IMR-90 (cell line): Measurements from ENCODE around the gene SNCG. TPM values are rescaled to one million over a fixed set of nuclear protein-coding genes. Genes with fewer than 3 reads are reported as not detected.

Source experiments
- ATAC-seq: fragments of 200-7000 bp; cut with Tn5 transposase; 2 replicates; pipeline ENCODE4 v1.9.1; 2020; ENCODE audit warnings: low read depth, mild to moderate bottlenecking, moderate library complexity
- BruUV-seq: library from RNA; stranded (reverse); fragments of 400-500 nt; replicated peaks from 2 replicates; lab custom pipeline; 2021; lab: Mats Ljungman, UMichigan
- CTCF ChIA-PET: fragments of 300-600 bp; formaldehyde crosslinking; extraction: SDS; loops from one replicate; lab custom pipeline; 2021; ENCODE audit warnings: antibody characterized with exemption; lab: Yijun Ruan, JAX
- POLR2A ChIA-PET: fragments of 300-600 bp; sonication (Branson Sonifier 250); formaldehyde crosslinking; loops from one replicate; lab custom pipeline; 2022; ENCODE audit warnings: antibody characterized with exemption; ENCODE audit not compliant: unreplicated experiment; lab: Charles Lee
- DNase-seq: peaks from one replicate; pipeline ENCODE4 v3.0.0; 2013
- H2AFZ ChIP-seq: replicated peaks from 2 replicates; pipeline ENCODE3; 2013; ENCODE audit warnings: low read length, mild to moderate bottlenecking; ENCODE audit not compliant: poor library complexity
- H2AK5ac ChIP-seq: 2 replicates; pipeline ENCODE4 v1.6.1; 2013; ENCODE audit warnings: low read depth, low read length, inconsistent platforms
- H2AK9ac ChIP-seq: replicated peaks from 2 replicates; pipeline ENCODE3; 2013; ENCODE audit warnings: mild to moderate bottlenecking, low read depth, low read length, moderate library complexity; ENCODE audit not compliant: poor library complexity
- H2BK120ac ChIP-seq: 2 replicates; pipeline ENCODE4 v1.6.1; 2013; ENCODE audit warnings: low read depth, low read length, inconsistent platforms
- H2BK15ac ChIP-seq: 3 replicates; pipeline ENCODE4 v1.6.1; 2013; ENCODE audit warnings: low read depth, low read length, inconsistent platforms
- H2BK20ac ChIP-seq: 2 replicates; pipeline ENCODE4 v1.6.1; 2013; ENCODE audit warnings: low read depth, mild to moderate bottlenecking, inconsistent platforms, low read length, moderate library complexity
- H2BK5ac ChIP-seq: 2 replicates; pipeline ENCODE4 v1.6.1; 2013; ENCODE audit warnings: mild to moderate bottlenecking, low read depth, low read length, inconsistent platforms; ENCODE audit not compliant: poor library complexity, severe bottlenecking
- H3K14ac ChIP-seq: replicated peaks from 2 replicates; pipeline ENCODE4 v1.6.1; 2013; ENCODE audit warnings: low read depth, low read length, inconsistent platforms
- H3K18ac ChIP-seq: 2 replicates; pipeline ENCODE4 v1.6.1; 2013; ENCODE audit warnings: low read depth, low read length, control low read depth
- H3K23ac ChIP-seq: 2 replicates; pipeline ENCODE4 v1.6.1; 2013; ENCODE audit warnings: low read depth, low read length, inconsistent platforms
- H3K27ac ChIP-seq: 2 replicates; pipeline ENCODE4 v1.5.1; 2013; ENCODE audit warnings: mild to moderate bottlenecking, control low read depth, low read length; ENCODE audit not compliant: insufficient read depth
- H3K27me3 ChIP-seq: 2 replicates; pipeline ENCODE4 v1.6.1; 2013; ENCODE audit warnings: low read length; ENCODE audit not compliant: control insufficient read depth, insufficient read depth
- H3K36me3 ChIP-seq: 2 replicates; pipeline ENCODE4 v1.6.1; 2013; ENCODE audit warnings: low read length, mixed read lengths; ENCODE audit not compliant: control insufficient read depth, insufficient read depth
- H3K4ac ChIP-seq: 2 replicates; pipeline ENCODE4 v1.6.1; 2013; ENCODE audit warnings: low read depth, low read length, inconsistent platforms
- H3K4me1 ChIP-seq: 2 replicates; pipeline ENCODE4 v1.6.1; 2013; ENCODE audit warnings: low read length, mixed read lengths; ENCODE audit not compliant: control insufficient read depth, insufficient read depth
- H3K4me2 ChIP-seq: 2 replicates; pipeline ENCODE4 v1.6.1; 2013; ENCODE audit warnings: low read depth, mild to moderate bottlenecking, control low read depth, low read length, moderate library complexity
- H3K4me3 ChIP-seq: 2 replicates; pipeline ENCODE4 v1.5.1; 2013; ENCODE audit warnings: low read depth, mild to moderate bottlenecking, control low read depth, low read length, moderate library complexity; ENCODE audit not compliant: insufficient read depth
- H3K56ac ChIP-seq: 2 replicates; pipeline ENCODE4 v1.6.1; 2013; ENCODE audit warnings: low read length, inconsistent platforms; ENCODE audit not compliant: insufficient read depth; ENCODE audit errors: extremely low read depth
- H3K79me1 ChIP-seq, 2 experiments: 2 replicates each; pipeline ENCODE4 v1.6.1; 2013; ENCODE audit warnings: low read length in 2 of 2, inconsistent platforms in 1 of 2, low read depth in 1 of 2
- H3K9ac ChIP-seq: 2 replicates; pipeline ENCODE4 v1.6.1; 2013; ENCODE audit warnings: low read depth, low read length, control low read depth
- H3K9me1 ChIP-seq: 2 replicates; pipeline ENCODE4 v1.6.1; 2013; ENCODE audit warnings: low read length, inconsistent platforms; ENCODE audit not compliant: insufficient read depth
- H3K9me3 ChIP-seq: 2 replicates; pipeline ENCODE4 v1.6.1; 2013; ENCODE audit warnings: low read length; ENCODE audit not compliant: control insufficient read depth, insufficient read depth
- H4K20me1 ChIP-seq: 2 replicates; pipeline ENCODE4 v1.6.1; 2013; ENCODE audit warnings: low read length, inconsistent platforms; ENCODE audit not compliant: insufficient read depth
- H4K5ac ChIP-seq: 2 replicates; pipeline ENCODE4 v1.6.1; 2013; ENCODE audit warnings: mild to moderate bottlenecking, low read depth, low read length, control low read depth
- H4K8ac ChIP-seq, 2 experiments: 2 replicates each; pipeline ENCODE4 v1.6.1; 2013; ENCODE audit warnings: low read depth in 2 of 2, low read length in 2 of 2, control low read depth in 1 of 2, inconsistent platforms in 1 of 2
- H4K91ac ChIP-seq: 2 replicates; pipeline ENCODE4 v1.6.1; 2013; ENCODE audit warnings: low read depth, low read length, inconsistent platforms; ENCODE audit not compliant: insufficient read depth
- BHLHE40 ChIP-seq: fragments of 150-350 bp; IDR thresholded peaks from 2 replicates; pipeline ENCODE4 v1.6.1; 2016; ENCODE audit warnings: mild to moderate bottlenecking, low read depth, low read length
- ELK1 ChIP-seq: fragments of 150-350 bp; IDR thresholded peaks from 2 replicates; pipeline ENCODE4 v1.6.1; 2016; ENCODE audit warnings: low read depth, mild to moderate bottlenecking, low read length, moderate library complexity, borderline replicate concordance
- MAZ ChIP-seq: IDR thresholded peaks from 2 replicates; pipeline ENCODE4 v1.6.1; 2012; ENCODE audit warnings: low read depth, mild to moderate bottlenecking, low read length, improper control_type of control experiment, moderate library complexity, borderline replicate concordance
- MXI1 ChIP-seq: IDR thresholded peaks from 2 replicates; pipeline ENCODE4 v1.6.1; 2012; ENCODE audit warnings: low read depth, mild to moderate bottlenecking, low read length, moderate library complexity, borderline replicate concordance
- POLR2A ChIP-seq: IDR thresholded peaks from 2 replicates; pipeline ENCODE4 v1.6.1; 2012; ENCODE audit warnings: mild to moderate bottlenecking, low read depth, low read length
- WGBS, 2 experiments: methylation state at CpG; one replicate each; pipeline versions ENCODE4 v1.1.5 to v1.1.7; 2013; ENCODE audit warnings: missing lambda C conversion rate in 2 of 2; ENCODE audit not compliant: insufficient read length in 1 of 2; ENCODE audit errors: extremely low coverage in 2 of 2; 5-methylcytosine and 5-hydroxymethylcytosine counted together
- dilution Hi-C: fragments of 300-500 bp; cut with HindIII; formaldehyde crosslinking; loops from one replicate; pipeline ENCODE4 v1.14.3; 2018; ENCODE audit warnings: low sequenced_read_pairs; ENCODE audit not compliant: unreplicated experiment
- in situ Hi-C: fragments of 300-500 bp; cut with MboI; formaldehyde crosslinking; loops from 3 replicates; pipeline ENCODE4 v1.14.3; 2019; ENCODE audit warnings: low sequenced_read_pairs, inconsistent platforms, mixed read lengths
- intact Hi-C: fragments of 100-400 bp; cut with micrococcal nuclease; formaldehyde crosslinking; loops from 2 replicates; pipeline ENCODE4 v1.10.0; 2022
- polyA plus RNA-seq, 3 experiments: library from polyadenylated mRNA; depleted of rRNA; stranded (reverse); fragments of >200 nt; gene quantifications; 2 replicates each; pipeline ENCODE4 v1.2.3, GENCODE V29; 2012; ENCODE audit warnings: low replicate concordance in 1 of 3
- total RNA-seq: library from RNA; depleted of rRNA; stranded (reverse); fragments of >200 nt; gene quantifications from 2 replicates; pipeline ENCODE4 v1.2.3, GENCODE V29; 2012
- TF ChIP-seq, protein P1 (sequence below): fragments of 150-350 bp; IDR thresholded peaks from 2 replicates; pipeline ENCODE4 v1.6.1; 2017; ENCODE audit warnings: mild to moderate bottlenecking, antibody characterized with exemption, low read length, low read depth

Gene SNCG
- total and polyA plus RNA-seq, 2 of the 4 experiments (the other 2 are of a cell fraction): 10.6 to 19.0 TPM

DNA sequence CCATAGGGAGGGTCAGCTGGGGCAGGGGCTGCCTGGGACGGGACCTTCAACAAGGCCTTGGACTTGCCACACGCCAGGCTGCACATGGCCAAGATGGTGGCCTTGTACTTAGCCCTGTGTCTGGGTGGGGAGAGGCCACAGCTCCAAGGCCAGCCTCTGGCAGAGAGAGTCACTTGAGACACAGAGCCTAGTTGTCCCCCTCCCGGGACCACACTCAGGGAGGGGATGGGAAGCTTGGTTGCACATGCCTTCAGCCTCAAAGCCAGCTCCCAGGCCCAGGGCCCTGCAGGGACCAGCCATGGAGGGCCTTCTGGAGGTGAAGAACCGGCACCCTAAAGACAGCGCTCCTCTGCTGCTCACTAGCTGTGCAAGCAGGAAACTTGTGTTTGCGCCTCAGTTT is 17.7 kb upstream of the SNCG start:
- BruUV-seq: no TSS peak
- intact Hi-C loops: no loop called here
- POLR2A ChIA-PET: no interaction called here

More for the DNA sequence above, 17.7 kb upstream of the SNCG start:
- Histone ChIP-seq H3K9ac (no peak overlapping the region), H2AFZ (no peak overlapping the region), H4K20me1 (no peaks in the 10 kb centered on the region), H2AK5ac (no peak overlapping the region), H3K56ac (no peak overlapping the region), H2BK5ac (no peak overlapping the region), H3K14ac (no peak overlapping the region), H3K4ac (no peak overlapping the region), H3K36me3 (no peaks in the 10 kb centered on the region), H4K8ac (no peak overlapping the region), H3K23ac (no peak overlapping the region), H2BK120ac (no peak overlapping the region), H2AK9ac (no peak overlapping the region), H2BK20ac (no peak overlapping the region; the same call in 1 of the 2 replicates), H2BK15ac (no peak overlapping the region), H4K5ac (no peak overlapping the region), H3K4me1 (peaks cover 5% of the 10 kb centered on the region), H3K4me3 (no peak overlapping the region), H3K27ac (no peak overlapping the region), H3K27me3 (peaks cover under 1% of the 10 kb centered on the region; the same call in 1 of the 2 replicates), H4K91ac (no peak overlapping the region), H3K18ac (no peak overlapping the region), H3K4me2 (no peak overlapping the region), H3K9me3 (no peaks in the 10 kb centered on the region), H3K9me1 (peaks cover 12% of the 10 kb centered on the region), H3K79me1 (no peaks in the 10 kb centered on the region; a peak in 1 of 4 replicates)
- no peak for TF ChIP-seq ELK1
- TF ChIP-seq MXI1: no peak
- TF ChIP-seq POLR2A: no peak
- TF ChIP-seq MAZ: no peak
- TF ChIP-seq BHLHE40: no peak
- TF ChIP-seq, protein P1, sequence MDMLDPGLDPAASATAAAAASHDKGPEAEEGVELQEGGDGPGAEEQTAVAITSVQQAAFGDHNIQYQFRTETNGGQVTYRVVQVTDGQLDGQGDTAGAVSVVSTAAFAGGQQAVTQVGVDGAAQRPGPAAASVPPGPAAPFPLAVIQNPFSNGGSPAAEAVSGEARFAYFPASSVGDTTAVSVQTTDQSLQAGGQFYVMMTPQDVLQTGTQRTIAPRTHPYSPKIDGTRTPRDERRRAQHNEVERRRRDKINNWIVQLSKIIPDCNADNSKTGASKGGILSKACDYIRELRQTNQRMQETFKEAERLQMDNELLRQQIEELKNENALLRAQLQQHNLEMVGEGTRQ: no peak
- no peak for ATAC-seq
- CTCF ChIA-PET: no interaction called here
- DNase-seq: no peak
- in situ Hi-C loops: no loop called here
- dilution Hi-C loops: no loop called here
- WGBS, 2 experiments: 100% methylated on average over 4 of the region's 6 CpGs; no CpG with 5 or more reads in 1 of the 2 experiments
